ENCODE results near the gene CDHR3.
"Not testable (repeated sequence)": the region's sequence is repeated elsewhere in the genome, so short reads cannot be mapped to it uniquely, and the experiment has no call there.

The CDHR3 gene

DNA sequence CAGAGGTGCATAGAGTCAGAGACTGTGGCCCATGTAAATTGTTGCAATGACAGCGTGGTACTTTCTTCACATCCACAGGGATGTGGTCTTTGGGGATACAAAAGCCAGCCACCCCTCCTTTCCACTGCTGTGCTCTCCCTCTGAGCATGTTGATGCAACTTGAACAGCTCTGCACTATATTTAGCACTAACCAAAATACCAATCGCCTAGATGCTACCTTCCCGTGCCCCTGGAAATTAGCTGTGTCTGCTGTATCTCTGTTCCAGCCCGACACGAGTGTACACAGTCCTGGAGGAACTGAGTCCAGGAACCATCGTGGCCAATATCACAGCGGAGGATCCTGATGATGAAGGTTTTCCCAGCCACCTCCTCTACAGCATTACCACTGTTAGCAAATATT, 38.1 kb downstream of the CDHR3 start:
- no peak for DNase-seq

DNA sequence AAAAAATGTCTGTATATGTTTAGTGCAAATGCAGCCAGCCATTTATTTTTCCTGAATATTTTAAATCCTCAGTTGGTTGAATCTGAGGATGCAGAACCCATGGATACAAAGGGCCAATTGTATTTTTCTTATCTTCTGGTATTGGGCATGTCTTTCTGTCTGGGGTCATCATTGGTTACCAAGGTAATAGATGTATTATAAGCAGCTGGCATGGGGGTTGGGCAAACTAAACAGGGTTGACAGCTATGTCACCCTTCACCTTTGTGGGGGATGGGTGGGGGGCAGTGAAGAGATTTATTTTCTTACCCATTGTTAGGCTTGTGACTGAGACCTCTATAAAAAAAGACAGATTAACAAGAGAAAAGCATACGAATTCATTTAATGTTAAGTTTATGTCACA, 38.8 kb downstream of the CDHR3 start:
- no peak for DNase-seq

DNA sequence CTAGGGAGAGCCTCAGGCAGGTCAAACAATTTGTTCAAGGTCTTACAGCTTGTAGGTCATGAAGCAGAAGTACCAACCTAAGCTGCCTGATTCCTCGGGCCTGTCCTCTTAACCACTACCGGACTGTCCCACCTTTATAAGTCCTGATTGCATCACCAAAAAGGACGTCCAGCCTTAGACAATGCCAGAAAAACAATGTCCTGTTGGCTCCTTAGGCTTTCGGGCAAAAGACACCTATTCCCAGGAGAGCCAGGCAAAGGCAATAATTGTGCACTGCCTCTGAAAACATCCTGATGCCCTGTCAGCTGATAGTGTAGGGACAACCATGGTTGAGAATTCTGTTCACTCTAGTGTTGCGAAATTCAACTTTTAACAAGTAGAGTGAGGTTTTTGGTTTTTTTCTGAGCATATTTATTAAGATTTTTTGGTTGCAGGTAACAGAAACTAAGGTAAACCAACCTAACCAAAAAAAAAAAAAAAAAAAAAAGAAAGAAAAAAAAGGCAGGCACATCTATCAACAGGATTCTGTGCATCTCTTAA, 40.5 kb downstream of the CDHR3 start:
- no peak for DNase-seq

DNA sequence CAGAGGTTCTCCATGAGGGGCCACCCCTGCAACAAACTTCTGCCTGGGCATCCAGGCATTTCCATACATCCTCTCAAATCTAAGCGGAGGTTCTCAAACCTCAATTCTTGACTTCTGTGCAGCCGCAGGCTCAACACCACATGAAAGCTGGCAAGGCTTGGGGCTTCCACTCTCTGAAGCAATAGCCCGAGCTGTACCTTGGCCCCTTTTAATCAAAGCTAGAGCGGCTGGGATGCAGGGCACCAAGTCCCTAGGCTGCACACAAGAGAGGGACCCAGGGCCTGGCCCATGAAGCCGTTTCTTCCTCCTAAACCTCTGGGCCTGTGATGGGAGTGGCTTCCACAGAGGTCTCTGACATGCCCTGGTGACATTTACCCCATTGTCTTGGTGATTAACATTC, 43.8 kb downstream of the CDHR3 start:
- no peak for DNase-seq

DNA sequence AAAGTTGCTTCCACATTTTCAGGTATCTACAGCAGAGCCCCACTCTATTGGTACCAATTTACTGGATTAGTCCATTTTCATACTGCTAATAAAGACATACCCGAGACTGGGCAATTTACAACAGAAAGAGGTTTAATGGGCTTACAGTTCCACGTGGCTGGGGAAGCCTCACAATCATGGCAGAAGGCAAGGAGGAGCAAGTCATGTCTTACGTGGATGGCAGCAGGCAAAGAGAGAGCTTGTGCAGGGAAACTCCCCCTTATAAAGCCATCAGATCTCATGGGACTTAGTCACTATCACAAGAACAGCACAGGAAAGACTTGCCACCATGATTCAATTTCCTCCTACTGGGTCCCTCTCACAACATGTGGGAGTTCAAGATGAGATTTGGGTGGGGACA, 44.7 kb downstream of the CDHR3 start:
- not testable (repeated sequence) for DNase-seq

DNA sequence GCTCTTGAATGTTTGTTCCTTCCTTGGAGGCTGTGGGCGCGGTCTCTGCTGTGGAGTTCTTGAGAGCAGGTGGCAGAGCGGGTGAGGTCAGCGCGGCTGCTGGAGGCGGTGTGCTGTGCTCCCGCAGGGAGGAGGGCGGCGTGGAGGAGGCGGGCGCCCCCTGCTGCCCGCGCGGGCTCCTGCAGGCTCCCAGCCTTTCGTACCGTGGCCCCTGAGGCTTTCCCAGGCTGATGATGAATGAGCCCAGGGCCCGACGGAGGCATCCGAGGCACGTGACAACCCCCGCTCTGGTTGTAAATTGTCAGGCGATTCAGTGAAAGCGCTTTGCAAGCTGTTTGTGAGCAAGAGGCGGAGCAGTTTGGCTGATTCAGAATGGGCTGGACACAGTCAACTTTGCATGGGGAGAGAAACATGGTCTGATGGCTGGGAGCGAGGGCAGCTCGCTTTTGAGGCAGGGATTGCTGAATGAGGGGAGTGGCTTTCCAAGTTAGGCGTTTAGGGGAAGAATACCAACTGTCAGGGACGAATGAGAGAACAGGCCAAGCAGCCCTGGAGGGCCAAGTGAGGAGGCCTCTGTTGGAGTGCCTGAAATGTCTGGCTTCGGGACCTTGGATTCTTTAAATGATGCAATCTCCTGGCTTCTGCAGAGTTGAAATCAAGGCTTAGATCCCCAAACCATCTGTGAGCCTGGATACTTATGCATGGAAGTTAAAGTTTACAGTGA, 46.6 kb downstream of the CDHR3 start:
- peak; percentile 96 for DNase-seq

DNA sequence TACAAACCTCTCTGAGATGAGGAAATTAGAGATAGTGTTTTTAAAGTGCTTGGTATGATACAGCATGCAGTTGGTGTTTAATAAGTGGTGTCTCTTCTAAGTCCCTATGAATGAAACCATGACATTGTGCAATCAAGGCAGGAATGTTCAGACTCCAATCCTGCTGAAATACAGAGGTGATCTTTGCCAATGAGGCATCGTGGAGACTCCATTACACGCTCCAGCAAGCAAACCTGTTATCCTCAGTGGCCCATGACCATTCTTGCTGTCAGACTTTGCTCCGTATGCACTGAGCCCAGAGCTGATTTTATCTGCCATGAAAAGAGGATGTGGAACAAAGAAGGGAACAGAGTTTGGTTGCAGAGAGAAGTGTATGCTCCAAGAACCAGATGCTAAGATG, 47.3 kb downstream of the CDHR3 start:
- DNase-seq, result no peak

DNA sequence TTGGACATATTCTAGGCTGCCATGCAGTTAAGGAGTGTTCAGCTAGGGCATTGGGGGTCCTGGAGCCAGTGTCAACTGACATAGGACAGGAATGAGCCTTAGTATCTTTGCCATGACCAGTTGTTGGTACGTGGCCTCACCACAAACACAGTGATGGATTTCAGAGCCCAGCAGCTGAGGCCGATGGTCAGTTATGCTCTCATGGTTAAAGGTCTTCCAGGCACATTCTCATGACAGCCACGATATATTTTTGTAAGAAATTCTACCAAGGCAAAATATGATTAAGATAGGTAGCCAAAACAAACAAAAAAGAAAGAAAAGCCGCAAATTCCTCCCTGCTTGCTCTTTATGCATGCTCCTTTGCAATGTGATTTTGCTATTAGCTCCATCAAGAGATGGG, 47.8 kb downstream of the CDHR3 start:
- DNase-seq, result no peak

DNA sequence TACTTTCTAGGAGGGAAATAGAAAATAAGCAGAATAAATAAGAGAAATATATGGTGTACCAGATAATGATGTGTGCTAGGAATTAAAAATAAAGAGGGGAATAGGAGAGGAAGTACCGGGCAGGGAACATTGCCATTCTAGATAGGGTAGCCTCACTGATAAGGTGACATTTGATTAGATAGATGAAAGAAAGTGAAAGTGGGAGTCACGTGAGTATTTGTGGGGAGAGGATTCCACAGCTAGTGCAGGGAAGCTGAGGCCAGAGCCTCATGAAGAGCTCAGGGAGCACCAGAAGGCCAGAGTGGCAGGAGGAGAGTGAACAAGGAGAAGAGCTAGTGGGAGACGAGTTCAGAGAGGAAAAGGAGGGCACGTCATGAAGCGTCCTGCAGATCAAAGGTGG, 49.1 kb downstream of the CDHR3 start:
- no peak for DNase-seq

DNA sequence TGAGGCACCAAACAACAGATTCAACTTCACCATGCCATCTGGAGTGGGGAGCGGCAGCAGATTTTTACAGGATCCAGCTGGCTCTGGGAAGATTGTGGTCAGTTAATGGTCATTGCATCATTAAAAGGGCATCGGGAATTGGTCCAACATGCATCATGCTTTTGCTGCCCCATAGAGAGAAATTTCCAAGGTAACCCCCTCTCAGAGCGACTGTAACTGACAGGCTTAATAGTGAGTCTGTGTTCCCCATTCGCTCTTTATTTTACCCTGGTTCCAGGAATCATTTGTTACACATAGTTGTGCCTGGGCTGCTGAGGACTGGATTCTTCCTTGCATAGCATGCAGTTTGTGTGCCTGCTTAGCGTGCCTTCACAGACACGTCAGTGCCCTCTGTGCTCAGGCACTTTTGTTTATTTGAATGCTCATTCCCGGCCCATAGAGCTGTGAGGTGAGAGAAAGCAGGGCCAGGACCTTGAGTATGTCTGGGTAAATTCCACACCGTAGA, 49.9 kb downstream of the CDHR3 start:
- peak; percentile 34 for DNase-seq

DNA sequence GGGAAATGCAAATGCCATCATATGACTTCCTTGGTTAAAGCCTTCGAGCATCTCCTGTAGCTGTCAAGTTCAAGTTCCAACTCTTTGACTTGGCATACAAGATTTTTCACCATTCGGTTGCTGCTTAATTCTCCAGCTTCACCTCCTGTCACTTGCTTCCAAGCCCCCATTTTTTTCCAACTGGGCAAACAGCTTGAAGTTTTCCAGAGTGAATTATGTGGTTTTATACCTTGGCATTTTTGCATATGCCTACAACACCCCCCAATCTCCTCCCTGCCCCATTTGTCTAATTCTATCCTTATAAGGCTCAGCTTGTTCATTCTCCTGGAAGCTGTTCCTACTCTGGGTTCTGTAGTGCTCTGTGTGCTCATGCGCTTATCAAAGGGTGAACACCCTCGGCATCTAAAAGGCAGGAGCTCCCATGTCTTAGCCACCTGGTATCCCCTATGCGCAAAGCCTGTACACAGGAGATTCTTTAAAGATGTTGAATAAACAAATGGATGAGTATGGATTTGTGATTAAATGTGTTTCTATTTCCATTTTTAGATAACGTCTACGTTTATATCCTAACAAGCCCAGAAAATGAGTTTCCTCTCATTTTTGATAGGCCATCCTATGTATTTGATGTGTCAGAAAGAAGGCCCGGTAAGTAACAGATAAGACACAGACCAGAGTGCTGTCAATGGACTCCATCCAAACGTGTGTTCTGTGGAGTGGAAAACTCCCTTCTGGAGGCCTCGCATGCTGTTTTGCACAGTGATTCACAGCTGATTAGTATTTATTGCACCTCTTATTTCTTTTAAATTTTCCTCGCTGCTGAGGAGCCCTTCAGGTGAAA, 52.5 kb downstream of the CDHR3 start:
- DNase-seq, result no peak

DNA sequence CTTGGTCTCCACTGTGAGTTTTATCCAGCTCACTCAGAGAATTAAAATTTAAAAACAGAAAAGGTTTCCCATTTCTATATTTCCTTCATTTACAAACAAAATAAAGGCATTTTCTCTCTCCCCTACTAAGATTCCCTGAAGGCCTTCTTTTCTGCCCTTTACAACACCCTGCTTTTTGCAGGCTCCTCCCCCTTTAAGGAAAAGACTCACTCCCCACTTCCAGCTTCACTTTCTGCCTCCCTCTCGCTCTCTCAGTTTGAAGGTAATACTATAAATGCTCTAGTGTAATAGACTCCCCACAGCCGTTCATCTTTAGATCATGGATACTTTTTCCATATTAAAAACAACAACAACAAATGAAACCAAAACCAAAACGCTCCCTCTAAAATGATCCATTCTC, 53.3 kb downstream of the CDHR3 start:
- no peak for DNase-seq

DNA sequence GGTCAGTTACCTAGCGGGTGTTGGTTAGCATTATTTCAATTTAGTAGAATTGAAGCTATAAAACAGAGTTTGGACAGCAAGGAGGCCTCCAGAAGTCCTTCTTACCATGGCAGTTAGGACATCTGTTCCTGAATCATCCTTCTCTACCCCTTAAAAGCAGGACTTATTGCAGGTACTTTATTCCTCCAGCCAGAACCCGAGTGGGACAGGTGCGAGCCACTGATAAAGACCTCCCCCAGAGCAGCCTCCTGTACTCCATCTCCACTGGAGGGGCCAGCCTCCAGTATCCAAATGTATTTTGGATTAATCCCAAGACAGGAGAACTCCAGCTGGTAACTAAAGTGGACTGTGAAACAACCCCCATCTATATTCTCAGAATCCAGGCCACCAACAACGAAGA, 54.6 kb downstream of the CDHR3 start:
- no peak for DNase-seq

DNA sequence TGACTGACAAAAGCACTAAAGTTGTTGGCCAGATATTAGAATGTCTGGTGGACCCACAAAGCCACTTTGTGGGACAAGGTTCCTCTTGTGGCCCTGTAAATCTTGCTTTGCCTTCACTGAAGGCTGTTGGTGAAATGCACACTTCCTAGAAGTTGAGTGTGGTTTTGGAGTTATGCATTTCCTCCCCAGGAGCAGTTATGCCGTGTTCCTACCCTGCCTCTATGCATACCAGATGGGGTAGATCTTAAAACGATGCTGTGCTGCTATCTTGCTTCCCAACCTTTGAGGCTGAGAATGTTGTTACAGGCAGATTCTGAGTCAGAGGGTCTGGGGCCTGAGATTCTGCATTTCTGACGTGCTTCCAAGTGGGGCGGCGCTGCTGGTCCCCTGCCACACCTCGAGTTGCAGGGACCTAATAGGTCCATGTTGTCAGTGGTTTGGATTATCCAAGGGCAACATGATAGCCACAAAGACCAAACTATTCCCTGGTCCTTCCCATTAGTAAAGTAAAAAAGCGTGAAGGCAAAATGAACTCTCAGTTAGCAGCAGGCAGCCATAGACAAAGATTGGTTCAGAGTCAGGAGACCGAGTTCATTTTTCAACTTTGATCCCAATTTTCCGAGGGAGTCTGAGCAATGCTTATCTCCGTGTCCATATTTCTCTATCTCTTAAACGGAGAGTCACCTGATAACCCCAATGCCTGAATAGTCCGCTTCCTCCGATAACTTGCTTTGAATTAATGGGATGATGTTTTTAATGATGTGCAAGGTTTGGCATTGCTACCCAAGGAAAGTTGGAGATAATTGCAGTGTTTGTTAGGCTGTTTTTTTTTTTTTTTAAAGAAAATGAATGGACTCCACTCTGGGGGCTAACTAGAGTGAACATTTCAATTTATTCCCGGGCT, 55.8 kb downstream of the CDHR3 start:
- no peak for DNase-seq

DNA sequence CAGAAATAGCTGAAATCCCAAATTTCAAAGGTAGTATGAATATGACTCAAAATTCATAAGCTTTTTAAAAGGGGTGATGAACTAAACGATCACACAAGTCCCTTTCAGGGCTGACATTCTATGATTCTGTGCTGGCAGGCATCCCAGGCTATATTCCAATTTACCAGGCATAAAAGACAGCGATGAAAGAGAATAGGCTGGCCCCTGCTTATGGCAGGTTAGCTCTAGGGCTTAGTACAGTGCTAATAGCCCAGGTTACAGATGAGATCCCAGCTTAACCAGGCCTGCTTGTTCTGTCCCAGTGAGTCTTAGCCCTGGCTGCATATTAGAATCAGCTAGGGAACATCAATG, 56.4 kb downstream of the CDHR3 start:
- no peak for DNase-seq

DNA sequence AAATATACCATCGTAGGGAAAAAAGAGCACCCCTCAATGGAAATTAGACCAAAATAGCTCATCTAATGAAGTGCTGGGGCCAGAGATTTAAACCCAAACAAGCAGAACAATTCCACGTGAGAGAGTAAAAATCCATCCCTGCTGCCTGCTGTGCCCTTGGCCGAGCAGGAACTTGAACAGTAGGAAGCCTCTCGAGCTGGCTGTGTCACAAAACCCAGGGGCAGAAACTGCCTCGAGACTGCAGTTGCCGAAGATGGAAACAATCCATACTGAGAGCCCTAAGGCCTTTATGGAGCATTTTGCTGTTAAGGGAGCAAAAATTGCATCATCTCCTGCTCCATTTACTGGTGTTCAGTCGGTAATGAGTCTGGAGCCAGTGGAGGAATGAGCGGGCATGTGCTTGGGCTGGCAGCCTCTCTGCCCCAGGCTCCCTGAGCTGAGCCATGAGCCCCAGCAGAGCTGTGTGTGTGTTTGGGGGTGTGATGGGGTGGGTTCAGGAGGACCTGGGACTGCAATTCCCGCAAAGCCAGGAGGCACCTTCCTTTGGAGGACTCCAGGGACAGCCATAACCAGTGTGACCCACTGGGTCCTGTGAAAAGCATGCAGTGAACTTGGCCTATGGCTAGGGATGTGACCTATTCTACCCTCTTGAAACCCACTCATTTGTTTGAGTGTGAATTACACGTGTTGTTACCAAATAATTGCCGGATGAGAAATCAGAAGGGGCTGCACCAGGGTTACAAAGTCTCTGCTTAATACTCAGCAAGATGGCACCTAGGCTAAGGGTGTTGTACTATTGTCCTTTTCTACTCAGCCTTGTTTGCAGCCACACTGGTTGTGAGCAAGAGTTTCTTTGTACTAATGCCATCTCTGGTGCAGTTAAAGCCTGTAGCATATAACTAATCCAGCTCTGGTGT, 58.3 kb downstream of the CDHR3 start:
- no peak for DNase-seq

DNA sequence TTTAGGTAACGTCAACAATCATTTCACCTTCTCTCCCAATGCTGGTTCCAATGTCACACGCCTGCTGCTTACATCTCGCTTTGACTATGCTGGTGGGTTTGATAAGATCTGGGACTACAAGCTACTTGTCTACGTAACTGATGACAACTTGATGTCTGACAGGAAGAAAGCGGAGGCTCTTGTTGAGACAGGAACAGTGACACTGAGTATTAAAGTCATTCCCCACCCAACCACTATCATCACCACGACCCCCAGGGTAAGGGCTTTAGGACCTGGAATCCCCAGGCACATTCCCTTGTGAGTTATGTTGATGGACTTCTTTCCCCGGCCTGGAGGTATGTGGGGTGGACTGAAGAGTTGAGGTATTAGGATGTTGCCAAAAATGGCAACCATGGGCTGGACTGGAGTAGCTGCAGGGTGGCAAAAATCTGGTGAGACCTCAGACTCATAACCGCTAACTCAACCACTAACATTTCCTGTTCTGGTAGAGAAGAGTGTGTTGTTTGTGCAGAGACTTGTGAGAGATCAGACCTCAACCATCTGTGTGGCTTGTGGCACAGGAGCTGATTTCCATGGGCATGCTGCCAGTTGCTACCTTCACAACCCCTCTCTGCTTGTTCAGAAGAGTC, 59.2 kb downstream of the CDHR3 start:
- DNase-seq, result no peak

DNA sequence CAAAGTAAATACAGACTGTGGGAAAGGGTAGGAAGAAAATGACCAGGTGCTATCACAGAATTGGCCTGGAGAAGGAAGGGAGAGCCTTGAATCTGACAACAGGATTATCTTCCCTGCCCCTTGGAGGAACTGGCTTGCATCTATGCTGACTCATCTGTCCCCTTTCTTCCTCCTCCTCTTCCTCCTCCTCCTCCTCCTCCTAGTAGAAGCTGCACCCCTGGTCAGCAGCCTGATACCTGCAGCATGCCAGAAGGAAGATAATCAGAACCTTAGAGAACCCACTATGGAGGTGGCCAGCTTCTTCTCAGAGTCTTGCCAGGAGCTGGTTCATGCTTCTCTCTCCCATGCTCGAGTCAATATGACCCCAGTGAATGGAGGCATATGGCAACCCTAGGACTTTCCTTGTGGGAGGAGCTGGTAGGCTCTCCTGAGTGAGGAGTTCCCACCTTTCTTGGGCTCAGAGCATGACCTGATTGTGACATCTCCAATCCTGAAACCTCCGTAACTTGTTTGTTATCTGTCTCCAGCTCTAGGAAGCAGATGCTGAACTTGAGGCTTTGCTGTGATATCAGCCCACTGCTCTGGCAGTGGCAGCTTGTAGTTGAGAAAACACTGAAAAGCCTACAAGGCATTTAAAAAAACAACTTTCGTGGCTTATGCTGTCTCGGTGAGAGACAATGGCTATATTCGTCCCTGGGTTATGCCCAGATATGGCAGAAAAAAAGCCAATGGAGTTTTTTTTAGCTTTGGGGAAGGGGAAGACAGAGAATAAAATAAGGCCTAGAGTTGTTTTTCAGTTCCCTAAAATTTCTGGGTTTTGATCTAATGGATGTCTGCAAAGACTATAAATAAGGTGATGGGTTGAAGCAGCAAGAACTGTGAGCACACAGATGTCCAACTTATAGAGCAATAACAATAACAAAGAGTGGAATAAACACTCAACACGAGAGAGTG, 60.6 kb downstream of the CDHR3 start:
- DNase-seq, result no peak

DNA sequence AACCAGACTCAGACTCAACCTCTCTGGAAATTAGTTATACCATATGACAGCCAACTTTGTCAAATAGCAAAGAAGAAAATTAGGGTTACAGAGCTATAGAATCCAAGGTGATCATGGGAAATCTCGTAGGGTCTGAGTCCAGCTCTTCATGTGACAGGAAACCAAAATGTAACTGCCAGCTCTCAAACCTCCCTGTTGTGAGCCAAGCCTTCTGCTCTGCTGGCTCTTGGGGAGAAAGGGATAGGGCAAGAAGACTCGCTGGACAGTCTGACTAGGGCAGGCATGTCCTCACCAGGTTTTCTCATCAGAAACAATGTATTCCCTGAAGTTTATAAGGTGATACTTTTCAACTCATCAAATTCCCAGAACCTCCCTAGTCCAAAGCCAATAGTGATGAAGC, 63.0 kb downstream of the CDHR3 start:
- DNase-seq, result no peak

DNA sequence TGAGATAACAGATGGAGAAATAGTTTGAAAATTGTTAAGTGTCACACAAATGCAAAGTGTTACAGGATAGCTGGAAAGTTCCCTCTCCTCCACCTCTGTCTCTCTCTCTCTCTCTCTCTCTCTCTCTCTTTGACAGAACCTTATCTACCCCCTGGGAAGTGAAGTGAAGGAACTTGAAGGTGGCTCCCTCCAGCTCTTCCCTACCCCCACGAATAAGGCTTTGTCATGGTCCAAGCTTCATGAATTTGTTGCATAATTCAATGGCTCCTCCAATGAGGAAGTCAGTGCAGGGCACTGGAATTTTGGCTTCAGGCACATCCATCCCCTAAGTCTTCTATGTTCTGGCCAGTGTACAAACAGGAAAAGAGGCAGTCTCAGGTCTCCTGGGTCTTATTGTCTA, 66.4 kb downstream of the CDHR3 start:
- no peak for DNase-seq

Data from NCI-H226 (cell line).